T47D (cell line): ENCODE results near the gene TRIM62.

Source experiments
- DNase-seq, 2 experiments: peaks; one replicate each; pipeline versions ENCODE4 v3.0.0 to v3.0.0-alpha.2; 2011 to 2012; ENCODE audit warnings: low read depth in 1 of 2, low spot score in 1 of 2
- JUND ChIP-seq: IDR thresholded peaks from 2 replicates; pipeline ENCODE4 v1.6.1; 2012; ENCODE audit warnings: low read depth
- in situ Hi-C: cut with HindIII; loops from 2 replicates; pipeline ENCODE4 v1.10.0; 2016; ENCODE audit warnings: low sequenced_read_pairs, low pct_unique_long_range_greater_than_20kb

TRIM62 gene

GRCh38 chr1:33165209-33165608 lies 16.6 kb downstream of the TRIM62 start:
- DNase-seq = peak in 1 of 2 experiments; percentile 46
- in situ Hi-C loops = no loop called here
- TF ChIP-seq JUND = no peak

- TF ChIP-seq JUND = no peak
- in situ Hi-C loops = no loop called here
Measured at GRCh38 chr1:33163621-33164519, 18.0 kb downstream of the TRIM62 start.

GRCh38 chr1:33162141-33162540 lies 19.7 kb downstream of the TRIM62 start:
- no peak for TF ChIP-seq JUND
- no peak for DNase-seq
- in situ Hi-C loops = no loop called here

More at GRCh38 chr1:33163621-33164519, 18.0 kb downstream of the TRIM62 start:
- no peak for DNase-seq

GRCh38 chr1:33161061-33161681 lies 20.7 kb downstream of the TRIM62 start:
- TF ChIP-seq JUND = no peak
- in situ Hi-C loops = no loop called here
- DNase-seq = no peak

- in situ Hi-C loops = no loop called here
- DNase-seq = no peak
- TF ChIP-seq JUND = no peak
Measured at GRCh38 chr1:33159577-33159976, 22.3 kb downstream of the TRIM62 start.

GRCh38 chr1:33158366-33158765 lies 23.5 kb downstream of the TRIM62 start:
- no peak for DNase-seq
- TF ChIP-seq JUND = no peak
- in situ Hi-C loops = no loop called here

- in situ Hi-C loops = no loop called here
- TF ChIP-seq JUND = no peak
- no peak for DNase-seq
Measured at GRCh38 chr1:33157131-33157530, 24.7 kb downstream of the TRIM62 start.

GRCh38 chr1:33155877-33156538 lies 25.8 kb downstream of the TRIM62 start:
- in situ Hi-C loops = no loop called here
- no peak for DNase-seq
- TF ChIP-seq JUND = no peak

- DNase-seq = no peak
- in situ Hi-C loops = no loop called here
- no peak for TF ChIP-seq JUND
Measured at GRCh38 chr1:33153650-33154049, 28.2 kb downstream of the TRIM62 start.

- DNase-seq = peak in 1 of 2 experiments; percentile 39
- in situ Hi-C loops = no loop called here
- no peak for TF ChIP-seq JUND
Measured at GRCh38 chr1:33152685-33153432, 29.0 kb downstream of the TRIM62 start.

GRCh38 chr1:33151116-33151515 lies 30.7 kb downstream of the TRIM62 start:
- TF ChIP-seq JUND = no peak
- no peak for DNase-seq
- in situ Hi-C loops = no loop called here

GRCh38 chr1:33150522-33150921 lies 31.3 kb downstream of the TRIM62 start:
- TF ChIP-seq JUND = no peak
- DNase-seq = no peak
- in situ Hi-C loops = no loop called here
